B cell (primary cell): Measurements from ENCODE around the gene GLRX. TPM values are rescaled to one million over a fixed set of nuclear protein-coding genes. Genes with fewer than 3 reads are reported as not detected.
A peak's percentile ranks its signal among the peaks of the same experiment; 100 is the strongest.

Experiments
- ATAC-seq: fragments of 200-7000 bp; cut with Tn5 transposase; one replicate; pipeline ENCODE4 v1.10.0; 2021; ENCODE audit warnings: low read depth, mild to moderate bottlenecking, moderate number of reproducible peaks, moderate library complexity
- CTCF ChIA-PET: fragments of 350-600 bp; sonication (Branson Sonifier 250); formaldehyde crosslinking; loops from one replicate; lab custom pipeline; 2021; ENCODE audit warnings: antibody characterized with exemption, inconsistent platforms; lab: Charles Lee
- POLR2A ChIA-PET: fragments of 350-600 bp; sonication (Branson Sonifier 250); formaldehyde crosslinking; loops from one replicate; lab custom pipeline; 2021; ENCODE audit warnings: antibody characterized with exemption; lab: Charles Lee
- DNase-seq: peaks from one replicate; pipeline ENCODE4 v3.0.0; 2013
- H2AFZ ChIP-seq: 2 replicates; pipeline ENCODE4 v1.6.1; 2012; ENCODE audit warnings: mild to moderate bottlenecking, low read depth, low read length; ENCODE audit not compliant: insufficient read depth, poor library complexity, severe bottlenecking
- H3K27ac ChIP-seq, 2 donors: 1 replicate in 1 of 2; 2 replicates in 1 of 2; pipeline ENCODE4 v1.5.1; 2012 to 2013; ENCODE audit warnings: low read length in 2 of 2, mild to moderate bottlenecking in 2 of 2, moderate library complexity in 1 of 2
- H3K27me3 ChIP-seq, 4 experiments: fragments of 200-600 bp in 1 of 4; sonication (generic) in 1 of 4; replicated peaks in 1 of 4; 1 replicate in 2 of 4; 2 replicates in 2 of 4; pipeline versions ENCODE4 v1.6.1 to v1.7.0; 2013 to 2016; ENCODE audit warnings: low read length in 3 of 4, mild to moderate bottlenecking in 2 of 4, mixed read lengths in 1 of 4, moderate library complexity in 1 of 4; ENCODE audit not compliant: insufficient read depth in 4 of 4, control insufficient read depth in 3 of 4; ENCODE audit errors: control extremely low read depth in 1 of 4
- H3K36me3 ChIP-seq, 2 experiments: replicated peaks in 1 of 2; 1 replicate in 1 of 2; 2 replicates in 1 of 2; pipeline versions ENCODE4 v1.6.1 to v1.7.1; 2013; ENCODE audit warnings: low read length in 1 of 2; ENCODE audit not compliant: insufficient read depth in 2 of 2, control insufficient read depth in 1 of 2; ENCODE audit errors: control extremely low read depth in 1 of 2, extremely low read depth in 1 of 2
- H3K4me1 ChIP-seq, 2 donors: fragments of 200-600 bp in 1 of 2; sonication (generic) in 1 of 2; 1 replicate in 1 of 2; 2 replicates in 1 of 2; pipeline versions ENCODE4 v1.5.1 to v1.6.1; 2013 to 2017; ENCODE audit warnings: low read length in 2 of 2; ENCODE audit not compliant: control insufficient read depth in 2 of 2, insufficient read depth in 2 of 2
- H3K4me2 ChIP-seq: replicated peaks from 2 replicates; pipeline ENCODE3; 2012; ENCODE audit warnings: mild to moderate bottlenecking, low read depth, low read length; ENCODE audit not compliant: poor library complexity, severe bottlenecking
- H3K4me3 ChIP-seq, 5 experiments: fragments of 200-600 bp in 1 of 5; sonication (generic) in 1 of 5; 1 replicate in 3 of 5; 2 replicates in 2 of 5; pipeline versions ENCODE4 v1.5.1 to v1.7.0; 2011 to 2016; ENCODE audit warnings: low read length in 4 of 5, mild to moderate bottlenecking in 4 of 5, low read depth in 2 of 5, control low read depth in 1 of 5, moderate library complexity in 1 of 5; ENCODE audit not compliant: insufficient read depth in 1 of 5; ENCODE audit errors: control extremely low read depth in 1 of 5, extremely low read depth in 1 of 5
- H3K79me2 ChIP-seq: fragments of 200-600 bp; sonication (generic); one replicate; pipeline ENCODE4 v1.6.0; 2016; ENCODE audit warnings: low read length; ENCODE audit not compliant: control insufficient read depth, insufficient read depth
- H3K9ac ChIP-seq: fragments of 200-600 bp; sonication (generic); 2 replicates; pipeline ENCODE4 v1.6.1; 2017; ENCODE audit warnings: mild to moderate bottlenecking, low read length, moderate library complexity
- H3K9me3 ChIP-seq, 3 donors: one replicate each; pipeline versions ENCODE4 v1.6.1 to v1.7.1; 2013; ENCODE audit warnings: low read length in 2 of 3; ENCODE audit not compliant: control insufficient read depth in 2 of 3, insufficient read depth in 1 of 3; ENCODE audit errors: control extremely low read depth in 1 of 3
- H4K20me1 ChIP-seq: 2 replicates; pipeline ENCODE4 v1.6.0; 2012; ENCODE audit warnings: mild to moderate bottlenecking, low read length; ENCODE audit not compliant: insufficient read depth, control insufficient read depth, poor library complexity, severe bottlenecking
- H3K27ac Mint-ChIP-seq: one replicate; pipeline ENCODE4 v1.8.0; 2021; ENCODE audit warnings: mixed read lengths
- H3K27me3 Mint-ChIP-seq: one replicate; pipeline ENCODE4 v1.8.0; 2021; ENCODE audit warnings: mixed read lengths
- H3K4me1 Mint-ChIP-seq: one replicate; pipeline ENCODE4 v1.8.0; 2021; ENCODE audit warnings: mixed read lengths
- H3K4me3 Mint-ChIP-seq: one replicate; pipeline ENCODE4 v1.8.0; 2021; ENCODE audit warnings: mixed read lengths
- H3K9me3 Mint-ChIP-seq: one replicate; pipeline ENCODE4 v1.8.0; 2022; ENCODE audit warnings: mixed read lengths; ENCODE audit not compliant: insufficient read depth
- CTCF ChIP-seq: fragments of 200-600 bp; IDR thresholded peaks from one replicate; pipeline ENCODE4 v1.8.0; 2022; ENCODE audit warnings: antibody characterized with exemption, mild to moderate bottlenecking
- EZH2 ChIP-seq: IDR thresholded peaks from 2 replicates; pipeline ENCODE4 v1.6.1; 2012; ENCODE audit warnings: borderline replicate concordance, low read depth, mild to moderate bottlenecking, moderate library complexity, low read length; ENCODE audit not compliant: insufficient read depth, poor library complexity, severe bottlenecking
- WGBS: methylation state at CpG from one replicate; pipeline ENCODE4 v1.1.5; 2013; ENCODE audit warnings: missing lambda C conversion rate; ENCODE audit not compliant: insufficient coverage; 5-methylcytosine and 5-hydroxymethylcytosine counted together
- intact Hi-C: fragments of 100-400 bp; cut with micrococcal nuclease; formaldehyde crosslinking; loops from one replicate; pipeline ENCODE4 v1.10.0; 2022
- polyA plus RNA-seq: library from polyadenylated mRNA; depleted of rRNA; stranded (reverse); fragments of >200 nt; gene quantifications from 2 replicates; pipeline ENCODE4 v1.2.3, GENCODE V29; 2012
- total RNA-seq, 2 donors: library from RNA; stranded (reverse); fragments of 120-200 nt in 1 of 2; gene quantifications; 1 replicate in 1 of 2; 2 replicates in 1 of 2; pipeline versions ENCODE4 v1.2.3 to v1.2.4, GENCODE V29; 2013 to 2022

The GLRX gene
- total and polyA plus RNA-seq, 2 donors (not counting 1 experiment from before 2014, with no cell fraction given), result 44.6 to 54.8 TPM

- no peaks in the 10 kb centered on the region for H4K20me1 ChIP-seq
- H3K9ac ChIP-seq, result peak overlapping the region; percentile 55
- peak overlapping the region; percentile 80 for H3K4me2 ChIP-seq
- H2AFZ ChIP-seq, result peak overlapping the region; percentile 70
- WGBS, result 90% methylated on average over 9 of the region's 12 CpGs
- ATAC-seq (no peak), DNase-seq (no peak)
- intact Hi-C loops, result no loop called here
- no peaks in the 10 kb centered on the region for H3K9me3 ChIP-seq
- no peaks in the 10 kb centered on the region for H3K9me3 Mint-ChIP-seq
- POLR2A ChIA-PET, result interaction anchor here (0.5 to 2.0 kb wide), 3 partner anchors 9 to 52 kb away, joined by 3 to 15 read pairs (median 3); no protein-coding TSS in a partner anchor
- CTCF ChIA-PET, result interaction anchor here (0.6 to 11.9 kb wide), 4 partner anchors 9 to 36 kb away, joined by 3 to 181 read pairs (median 44); no protein-coding TSS in a partner anchor
- H3K4me3 ChIP-seq, result peak overlapping the region in 3 of 5 experiments; percentile 51 to 70 (median 64)
- no peaks in the 10 kb centered on the region for H3K27me3 ChIP-seq
- peak overlapping the region; percentile 64 to 90 for H3K27ac ChIP-seq
- peaks cover 47 to 50% of the 10 kb centered on the region in 2 donors for H3K4me1 ChIP-seq
- H3K79me2 ChIP-seq, result peaks cover 92% of the 10 kb centered on the region
- H3K27ac Mint-ChIP-seq, result peak overlapping the region; percentile 94
- H3K4me3 Mint-ChIP-seq, result peak overlapping the region; percentile 86
- H3K27me3 Mint-ChIP-seq, result no peaks in the 10 kb centered on the region
- peaks cover 1 to 45% of the 10 kb centered on the region in 2 experiments for H3K36me3 ChIP-seq
- peaks cover 80% of the 10 kb centered on the region for H3K4me1 Mint-ChIP-seq
- TF ChIP-seq CTCF, result no peak
- TF ChIP-seq EZH2, result no peak
Observed at GRCh38 chr5:95817430-95817829, 5.1 kb downstream of the GLRX start.

DNA sequence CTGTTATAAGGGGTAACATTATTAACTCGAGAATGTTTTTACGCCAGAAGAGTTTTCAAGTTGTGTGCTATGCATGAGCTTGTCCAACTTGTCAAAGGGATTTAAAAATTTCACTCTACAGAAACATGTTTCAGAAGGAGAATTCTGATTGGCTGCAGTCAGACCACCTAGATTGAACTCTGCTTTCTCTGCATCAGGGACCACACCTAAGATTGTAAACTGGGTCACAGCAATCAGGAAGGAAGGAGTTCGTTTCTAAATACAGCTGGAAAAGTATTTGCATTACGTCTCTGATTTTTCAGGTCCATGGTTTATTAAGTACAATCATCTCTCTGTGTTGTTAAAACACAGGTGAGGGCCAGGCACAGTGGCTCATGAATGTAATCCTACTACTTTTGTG, 5.8 kb downstream of the GLRX start:
- intact Hi-C loops, result no loop called here

More for the DNA sequence above, 5.8 kb downstream of the GLRX start:
- peaks cover 83% of the 10 kb centered on the region for H3K4me1 Mint-ChIP-seq
- ATAC-seq (no peak), DNase-seq (no peak)
- peak overlapping the region; percentile 80 for H3K4me2 ChIP-seq
- 20% methylated on average over 1 of the region's 4 CpGs for WGBS
- H3K27me3 ChIP-seq, result no peaks in the 10 kb centered on the region
- no peaks in the 10 kb centered on the region for H3K9me3 Mint-ChIP-seq
- TF ChIP-seq CTCF, result no peak
- no peak for TF ChIP-seq EZH2
- peaks cover 47 to 53% of the 10 kb centered on the region in 2 donors for H3K4me1 ChIP-seq
- H3K4me3 Mint-ChIP-seq, result peak overlapping the region; percentile 86
- H3K27ac Mint-ChIP-seq, result peak overlapping the region; percentile 94
- H3K9ac ChIP-seq, result no peak overlapping the region
- no peaks in the 10 kb centered on the region for H3K27me3 Mint-ChIP-seq
- peaks cover 1 to 52% of the 10 kb centered on the region in 2 experiments for H3K36me3 ChIP-seq
- no peaks in the 10 kb centered on the region for H4K20me1 ChIP-seq
- POLR2A ChIA-PET, result interaction anchor here (0.8 kb wide), 1 partner anchor 20 kb away, joined by 3 read pairs; no protein-coding TSS in a partner anchor
- H3K9me3 ChIP-seq, result no peaks in the 10 kb centered on the region
- CTCF ChIA-PET, result interaction anchor here (2.6 to 11.9 kb wide), 3 partner anchors 8 to 36 kb away, joined by 20 to 181 read pairs (median 68); no protein-coding TSS in a partner anchor
- H3K27ac ChIP-seq, result peak overlapping the region; percentile 64 to 90
- H3K79me2 ChIP-seq, result peaks cover 97% of the 10 kb centered on the region
- no peak overlapping the region for H3K4me3 ChIP-seq
- no peak overlapping the region for H2AFZ ChIP-seq
